DOHH2 (cell line): ENCODE data around the gene ATP5F1D.

Source experiments
- CTCF ChIP-seq: fragments of 200-600 bp; sonication (generic); IDR thresholded peaks from one replicate; pipeline ENCODE4 v1.5.1; 2014; ENCODE audit warnings: antibody characterized with exemption, mild to moderate bottlenecking, low read depth, low read length; ENCODE audit not compliant: poor library complexity, severe bottlenecking
- EZH2phosphoT487 ChIP-seq: fragments of 200-600 bp; sonication (generic); IDR thresholded peaks from 2 replicates; pipeline ENCODE4 v1.6.1; 2017; ENCODE audit warnings: borderline replicate concordance, mild to moderate bottlenecking, antibody characterized with exemption, low read length, moderate library complexity, mixed read lengths

DNA sequence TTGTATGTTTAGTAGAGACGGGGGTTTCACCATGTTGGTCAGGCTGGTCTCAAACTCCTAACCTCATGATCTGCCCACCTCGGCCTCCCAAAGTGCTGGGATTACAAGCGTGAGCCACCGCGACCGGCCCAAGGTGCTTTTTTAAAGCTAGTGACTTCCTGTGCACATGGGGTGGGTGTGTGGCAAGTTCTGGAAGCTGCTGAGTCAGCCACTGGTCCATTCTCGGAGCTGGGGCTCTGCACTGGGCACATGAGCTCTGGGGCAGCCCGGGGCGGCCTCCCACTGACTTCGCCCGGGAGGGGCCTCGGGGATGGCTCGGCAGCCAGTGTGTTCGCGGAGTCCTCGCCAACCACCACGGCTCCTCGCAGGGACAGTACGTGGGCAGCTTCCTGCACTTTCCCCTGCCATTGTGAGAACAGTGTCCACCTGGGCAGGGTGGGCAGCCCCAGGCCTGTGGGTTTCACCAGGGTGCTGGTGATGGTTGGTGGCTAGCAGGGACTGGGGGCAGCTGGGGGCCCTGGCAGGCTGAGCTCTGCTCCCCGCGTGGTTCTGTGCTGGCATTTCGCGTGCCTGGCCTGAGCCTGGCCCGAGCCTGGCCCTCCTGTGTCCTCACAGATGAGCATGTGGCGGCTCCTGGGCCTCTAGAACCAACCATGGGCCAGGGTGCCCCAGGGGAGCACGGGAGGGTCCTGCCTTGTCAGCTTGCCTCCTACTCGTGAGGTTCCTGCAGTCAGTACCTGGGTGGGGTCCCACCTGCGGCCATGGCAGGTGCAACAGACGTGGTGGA is 15.9 kb upstream of the ATP5F1D start:
- no peak for TF ChIP-seq CTCF
- TF ChIP-seq EZH2phosphoT487, result no peak
